Suppressor macrophage treated with lipopolysaccharide for 1 hour (primary cell): Measurements from ENCODE around the gene ATP6AP1.
"Not testable (repeated sequence)": the region's sequence is repeated elsewhere in the genome, so short reads cannot be mapped to it uniquely, and the experiment has no call there.

Source experiments
- DNase-seq, 3 donors: peaks; one replicate each; pipeline ENCODE4 v3.0.0-alpha.2; 2020 to 2022

Gene ATP6AP1, protein sequence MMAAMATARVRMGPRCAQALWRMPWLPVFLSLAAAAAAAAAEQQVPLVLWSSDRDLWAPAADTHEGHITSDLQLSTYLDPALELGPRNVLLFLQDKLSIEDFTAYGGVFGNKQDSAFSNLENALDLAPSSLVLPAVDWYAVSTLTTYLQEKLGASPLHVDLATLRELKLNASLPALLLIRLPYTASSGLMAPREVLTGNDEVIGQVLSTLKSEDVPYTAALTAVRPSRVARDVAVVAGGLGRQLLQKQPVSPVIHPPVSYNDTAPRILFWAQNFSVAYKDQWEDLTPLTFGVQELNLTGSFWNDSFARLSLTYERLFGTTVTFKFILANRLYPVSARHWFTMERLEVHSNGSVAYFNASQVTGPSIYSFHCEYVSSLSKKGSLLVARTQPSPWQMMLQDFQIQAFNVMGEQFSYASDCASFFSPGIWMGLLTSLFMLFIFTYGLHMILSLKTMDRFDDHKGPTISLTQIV

DNA sequence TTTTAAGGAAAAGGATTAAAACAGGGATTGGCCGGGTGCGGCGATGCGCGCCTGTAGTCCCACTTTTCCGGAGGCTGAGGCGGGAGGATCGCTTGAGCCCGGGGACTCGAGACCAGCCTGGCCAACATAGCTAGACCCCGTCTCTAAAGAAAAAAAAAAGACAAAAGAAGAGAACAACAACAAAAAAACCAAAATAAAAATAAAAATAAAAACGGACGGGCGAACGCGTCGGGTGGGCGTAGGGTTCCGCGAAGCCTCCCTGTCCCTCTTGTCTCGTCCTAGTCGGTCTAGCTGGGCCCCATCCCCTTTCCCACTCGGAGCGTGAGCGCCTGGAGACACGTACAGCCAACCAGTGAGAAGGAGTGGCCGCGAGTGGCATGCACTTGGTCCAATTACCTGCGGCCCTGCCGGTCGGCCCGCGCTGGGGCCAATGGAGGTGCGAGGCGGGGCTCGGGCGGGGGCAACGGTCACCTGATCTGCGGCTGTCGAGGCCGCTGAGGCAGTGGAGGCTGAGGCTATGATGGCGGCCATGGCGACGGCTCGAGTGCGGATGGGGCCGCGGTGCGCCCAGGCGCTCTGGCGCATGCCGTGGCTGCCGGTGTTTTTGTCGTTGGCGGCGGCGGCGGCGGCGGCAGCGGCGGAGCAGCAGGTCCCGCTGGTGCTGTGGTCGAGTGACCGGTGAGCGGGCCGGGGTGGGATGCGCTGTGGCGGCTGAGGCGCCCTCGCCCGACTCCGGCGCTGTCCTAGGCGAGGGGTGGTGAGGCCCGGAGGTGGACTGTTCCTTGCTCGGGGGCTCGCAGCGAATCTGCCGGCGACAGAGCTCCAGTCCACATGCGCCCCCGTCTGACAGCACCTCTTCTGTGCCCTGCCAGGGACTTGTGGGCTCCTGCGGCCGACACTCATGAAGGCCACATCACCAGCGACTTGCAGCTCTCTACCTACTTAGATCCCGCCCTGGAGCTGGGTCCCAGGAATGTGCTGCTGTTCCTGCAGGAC is at the start of gene ATP6AP1:
Gene ATP6AP1, plus strand, starts transcription at position 502 of the 996 bp plus-strand sequence. Its CDS starts 16 bp downstream, at position 518.
- peak; percentile 92 to 94 (median 93) for DNase-seq

DNA sequence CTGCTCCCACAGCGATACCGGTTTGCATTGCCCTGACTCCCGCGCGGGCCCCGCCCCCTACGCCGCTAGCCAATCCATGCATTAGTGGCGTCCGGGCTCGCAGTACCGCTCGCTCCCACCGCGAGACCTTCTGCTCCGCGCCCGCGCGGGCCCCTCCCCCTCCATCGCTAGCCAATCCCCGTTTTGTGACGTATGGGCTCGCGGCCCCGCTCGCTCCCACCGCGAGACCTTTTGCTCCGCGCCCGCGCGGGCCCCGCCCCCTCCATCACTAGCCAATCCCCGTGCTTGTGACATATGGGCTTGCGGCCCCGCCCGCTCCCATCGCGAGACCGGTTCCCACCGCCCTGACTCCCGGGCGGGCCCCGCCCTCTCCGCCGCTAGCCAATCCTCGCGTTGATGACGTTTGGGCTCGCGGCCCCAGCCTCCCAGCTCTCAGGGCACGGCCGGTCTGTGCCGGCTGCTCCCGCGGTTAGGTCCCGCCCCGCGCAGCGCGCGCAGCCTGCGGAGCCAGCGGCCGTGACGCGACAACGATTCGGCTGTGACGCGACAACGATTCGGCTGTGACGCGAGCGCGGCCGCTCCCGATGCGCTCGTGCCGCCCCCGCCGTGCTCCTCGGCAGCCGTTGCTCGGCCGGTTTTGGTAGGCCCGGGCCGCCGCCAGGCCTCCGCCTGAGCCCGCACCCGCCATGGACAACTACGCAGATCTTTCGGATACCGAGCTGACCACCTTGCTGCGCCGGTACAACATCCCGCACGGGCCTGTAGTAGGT is 49.5 kb upstream of the ATP6AP1 start, which contains the start of gene EMD:
Gene EMD, plus strand, starts transcription at position 497 of the 770 bp plus-strand sequence. Its CDS starts 190 bp downstream, at position 687.
- peak; percentile 97 for DNase-seq

DNA sequence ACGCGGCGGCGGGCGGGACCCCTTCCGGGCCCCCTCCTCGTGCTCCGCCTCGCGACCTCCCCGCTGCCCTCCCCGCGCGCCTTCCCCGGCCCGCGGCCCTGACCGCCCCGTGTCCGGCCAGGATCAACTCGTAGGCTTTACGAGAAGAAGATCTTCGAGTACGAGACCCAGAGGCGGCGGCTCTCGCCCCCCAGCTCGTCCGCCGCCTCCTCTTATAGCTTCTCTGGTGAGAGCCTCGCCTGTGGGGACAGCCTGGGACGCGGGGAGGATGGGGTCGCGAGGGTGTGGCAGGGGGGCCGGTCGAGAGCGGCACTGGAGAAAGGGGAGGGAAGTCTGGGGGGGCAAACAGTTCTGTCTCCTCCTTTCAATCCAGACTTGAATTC is 48.9 kb upstream of the ATP6AP1 start:
- DNase-seq, result peak in 1 of 3 donors; percentile 26

DNA sequence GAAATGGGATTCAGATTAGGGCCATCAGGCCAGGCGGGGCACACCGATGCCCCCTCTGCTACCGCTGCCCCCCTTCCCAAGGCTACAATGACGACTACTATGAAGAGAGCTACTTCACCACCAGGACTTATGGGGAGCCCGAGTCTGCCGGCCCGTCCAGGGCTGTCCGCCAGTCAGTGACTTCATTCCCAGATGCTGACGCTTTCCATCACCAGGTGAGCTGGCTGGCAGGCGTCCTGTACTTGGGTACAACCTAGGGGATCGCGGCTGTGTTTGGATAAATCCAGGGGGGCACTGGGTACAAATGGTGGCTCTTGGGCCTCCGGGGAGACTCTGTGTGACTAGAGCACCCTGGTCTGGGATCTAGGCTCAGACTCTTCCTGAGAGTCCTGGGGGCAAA is 48.3 kb upstream of the ATP6AP1 start:
- DNase-seq, result no peak

DNA sequence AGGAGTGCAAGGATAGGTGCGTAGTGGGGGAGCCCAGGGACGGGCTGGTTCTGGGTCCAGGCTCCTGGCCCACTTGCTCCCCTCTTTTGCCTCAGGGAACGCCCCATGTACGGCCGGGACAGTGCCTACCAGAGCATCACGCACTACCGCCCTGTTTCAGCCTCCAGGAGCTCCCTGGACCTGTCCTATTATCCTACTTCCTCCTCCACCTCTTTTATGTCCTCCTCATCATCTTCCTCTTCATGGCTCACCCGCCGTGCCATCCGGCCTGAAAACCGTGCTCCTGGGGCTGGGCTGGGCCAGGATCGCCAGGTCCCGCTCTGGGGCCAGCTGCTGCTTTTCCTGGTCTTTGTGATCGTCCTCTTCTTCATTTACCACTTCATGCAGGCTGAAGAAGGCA is 47.7 kb upstream of the ATP6AP1 start:
- no peak for DNase-seq

DNA sequence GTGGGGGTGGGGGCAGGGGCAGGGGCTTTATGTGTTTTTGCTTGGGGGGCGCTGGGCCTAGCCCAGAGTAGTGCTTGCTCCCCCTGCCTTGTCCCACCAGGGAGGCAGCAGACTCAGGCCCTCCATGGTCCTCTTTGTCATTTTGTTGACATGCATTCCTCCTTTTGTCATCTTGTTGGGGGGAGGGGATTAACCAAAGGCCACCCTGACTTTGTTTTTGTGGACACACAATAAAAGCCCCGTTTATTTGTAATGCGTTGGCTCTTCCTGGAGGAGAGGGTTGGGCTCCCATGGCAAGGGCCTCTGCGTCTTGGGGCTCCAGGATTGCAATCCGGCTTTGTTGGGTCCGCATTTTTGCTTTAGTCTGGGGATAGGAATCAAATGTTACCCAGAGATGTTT is 47.2 kb upstream of the ATP6AP1 start:
- DNase-seq, result no peak

DNA sequence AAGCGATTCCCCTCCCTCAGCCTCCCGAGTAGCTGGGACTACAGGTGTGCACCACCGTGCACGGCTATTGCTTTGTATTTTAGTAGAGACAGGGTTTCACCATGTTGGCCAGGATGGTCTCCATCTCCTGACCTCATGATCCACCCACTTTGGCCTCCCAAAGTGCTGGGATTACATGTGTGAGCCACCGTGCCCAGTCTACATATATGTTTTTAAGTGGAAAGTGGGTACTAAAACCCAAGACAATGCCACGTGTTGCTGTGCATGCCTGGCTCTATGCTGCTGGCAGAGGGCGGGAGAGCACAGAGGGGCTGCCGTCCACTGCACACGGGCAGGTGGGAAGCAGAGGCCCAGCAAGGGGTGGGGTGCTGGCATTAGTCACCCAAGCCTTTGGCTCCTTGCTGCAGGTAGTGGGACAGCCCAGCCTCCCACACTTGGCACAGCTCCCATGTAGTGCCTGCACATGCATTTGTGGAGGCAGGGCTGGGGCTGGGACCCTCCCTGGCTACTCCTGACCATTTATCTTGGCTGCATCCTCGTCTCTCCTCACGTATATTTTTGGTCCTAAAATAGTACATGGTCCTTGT is 45.9 kb upstream of the ATP6AP1 start:
- no peak for DNase-seq

DNA sequence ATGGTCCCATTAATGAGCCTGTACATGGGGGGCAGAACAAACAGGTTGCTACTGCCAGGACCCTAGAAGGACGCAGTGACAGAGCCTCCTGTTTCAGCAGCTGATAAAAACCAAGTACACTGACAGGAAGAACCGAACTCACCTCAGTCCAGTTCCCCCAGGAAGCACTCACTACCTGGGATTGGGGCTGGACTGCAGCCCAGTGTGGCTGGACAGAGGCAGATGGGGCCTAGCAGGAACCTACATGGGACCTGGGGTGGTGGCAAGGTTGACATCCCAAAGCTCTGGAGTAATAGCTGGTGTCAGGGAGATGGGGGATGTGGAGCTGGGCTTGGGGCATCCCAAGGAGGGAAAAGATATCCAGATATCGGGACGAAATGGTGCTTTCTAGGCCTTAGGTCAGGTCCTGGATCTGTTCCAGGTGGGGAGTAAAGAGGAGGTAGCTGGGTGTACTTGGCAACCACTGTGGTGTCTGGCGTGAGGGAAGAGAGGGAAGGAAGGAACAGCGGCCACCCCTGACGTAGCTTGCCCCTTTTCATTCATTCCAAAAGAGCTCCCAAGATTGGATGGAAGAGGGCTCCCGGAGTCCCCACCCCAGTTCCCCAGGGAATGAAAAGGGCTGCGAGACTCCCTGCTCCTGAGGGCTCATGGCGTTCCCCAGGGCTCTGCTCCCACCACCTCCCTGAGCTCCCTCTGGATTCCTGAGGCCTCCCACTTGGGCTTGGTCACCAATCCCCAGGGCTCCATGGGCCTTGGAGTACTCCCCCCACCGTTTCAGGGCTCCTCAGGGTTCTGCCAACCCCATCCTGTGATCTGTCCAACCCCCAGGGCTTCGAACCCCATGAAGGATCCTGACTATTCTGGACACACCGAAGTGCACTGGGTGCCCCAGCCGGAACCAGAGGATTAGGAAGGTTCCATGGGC is 44.9 kb upstream of the ATP6AP1 start:
- no peak for DNase-seq

DNA sequence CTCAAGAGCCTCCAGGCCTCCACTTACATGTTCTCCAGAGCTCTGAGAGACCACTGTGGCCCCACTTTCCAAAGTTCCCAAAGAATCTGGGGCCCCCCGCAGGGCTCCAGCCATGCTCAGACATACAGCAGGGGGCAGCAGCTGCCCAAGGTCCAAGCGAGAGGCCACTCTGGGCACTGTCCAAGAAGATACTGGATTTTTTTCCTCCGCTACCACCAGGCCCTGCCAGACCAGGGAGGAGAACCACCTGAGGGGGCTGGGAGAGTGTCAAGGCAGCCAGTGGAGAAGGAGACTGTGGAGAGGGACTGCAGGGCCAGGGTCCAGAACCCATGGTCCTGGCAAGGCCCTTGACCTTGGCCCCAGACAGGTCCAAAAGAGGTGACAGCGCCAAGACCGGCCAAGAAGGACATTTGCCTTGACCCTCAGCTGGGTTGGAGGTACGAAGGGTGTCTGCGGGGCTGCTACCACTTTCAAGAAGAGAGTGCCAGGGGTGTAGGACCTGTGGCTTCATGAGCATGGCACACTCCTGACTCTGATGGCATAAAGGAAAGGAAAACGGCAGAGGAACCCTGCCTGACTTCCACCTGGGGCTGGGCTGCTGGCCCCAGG is 44.1 kb upstream of the ATP6AP1 start:
- peak in 1 of 3 donors; percentile 23 for DNase-seq

DNA sequence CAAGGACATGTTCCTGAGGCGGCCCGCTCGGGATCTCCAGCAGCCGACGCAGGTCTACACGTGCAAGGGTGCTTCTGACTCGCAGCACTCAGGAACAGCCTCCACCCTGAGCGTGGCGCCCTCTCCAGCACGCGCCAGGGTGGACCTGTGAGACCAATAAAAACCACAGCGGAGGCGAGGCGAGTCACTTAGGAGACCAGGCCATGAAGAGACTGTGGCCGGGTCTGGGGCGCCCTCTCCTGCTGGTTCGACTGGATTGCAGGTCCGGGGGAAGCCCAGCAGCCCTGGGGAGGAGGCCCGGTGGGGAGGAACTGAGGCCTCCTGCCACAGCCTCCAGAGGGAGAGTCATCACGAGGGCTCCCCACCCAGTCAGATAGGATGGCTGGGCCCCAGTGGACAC is 40.4 kb upstream of the ATP6AP1 start:
- DNase-seq, result not testable (repeated sequence)

DNA sequence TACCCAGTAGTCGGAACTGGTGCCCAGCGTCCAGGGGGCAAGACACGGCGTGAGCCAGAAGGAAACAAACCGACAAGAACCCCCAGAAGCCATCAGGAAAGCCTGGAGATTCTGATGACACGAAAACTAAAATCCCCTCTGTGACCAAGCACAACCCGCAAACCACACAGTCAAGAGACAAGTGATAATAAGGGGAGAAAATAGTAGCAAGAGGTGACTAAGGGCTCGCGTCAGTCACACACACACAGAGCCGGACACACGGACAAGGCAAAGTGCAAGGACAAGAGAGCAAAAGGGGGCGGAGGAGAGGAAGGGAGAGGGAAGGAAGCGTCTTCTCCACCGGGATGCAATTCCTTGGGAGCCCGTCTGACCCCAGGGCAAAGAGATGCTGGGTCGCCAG is 39.8 kb upstream of the ATP6AP1 start:
- DNase-seq, result not testable (repeated sequence)

DNA sequence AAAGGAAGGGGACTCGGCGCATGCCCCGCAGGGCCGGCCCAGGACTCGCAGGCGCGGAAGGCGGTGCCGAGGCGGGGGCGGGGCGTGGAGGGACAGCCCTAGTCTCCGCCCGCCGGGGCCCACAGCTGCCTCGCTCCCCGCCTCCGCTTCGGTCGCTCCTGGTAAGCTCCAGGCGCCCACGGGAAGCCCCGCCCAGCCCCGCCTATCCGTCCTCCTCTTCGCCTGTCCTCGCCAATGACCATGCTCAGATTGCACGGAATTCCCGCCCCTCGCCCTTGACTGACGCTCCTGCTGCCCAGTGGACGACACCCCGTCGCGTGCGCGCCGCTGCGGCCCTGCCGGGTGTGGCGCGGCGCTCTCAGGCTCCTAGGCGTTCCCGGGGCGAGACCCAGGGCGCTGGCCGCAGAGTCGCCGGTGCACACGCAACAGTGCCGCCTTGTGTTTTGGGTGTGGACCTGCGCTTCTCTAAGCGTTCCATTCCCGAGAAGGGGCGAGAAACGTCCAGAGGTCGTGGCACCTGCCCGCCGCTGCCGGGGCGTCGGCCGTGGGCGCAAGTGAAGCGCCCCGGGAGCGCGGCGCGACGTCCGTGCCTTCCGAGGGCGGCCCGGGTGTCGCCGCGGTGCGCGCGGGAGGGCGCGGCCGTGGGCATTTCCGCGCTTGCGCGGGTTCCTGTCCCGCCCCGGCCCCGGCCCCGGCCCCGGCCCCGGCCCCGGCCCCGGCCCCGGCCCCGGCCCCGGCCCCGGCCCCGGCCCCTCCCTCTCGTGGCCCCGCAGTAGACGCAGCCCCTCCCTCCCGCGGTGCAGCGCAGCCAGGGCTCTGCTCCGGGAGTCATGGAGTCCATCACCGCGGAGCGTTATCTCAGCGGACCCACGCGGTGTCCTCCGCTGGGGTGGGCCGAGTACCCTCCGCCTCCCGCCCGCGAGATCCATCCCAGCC is 38.4 kb upstream of the ATP6AP1 start:
- DNase-seq, result not testable (repeated sequence)

DNA sequence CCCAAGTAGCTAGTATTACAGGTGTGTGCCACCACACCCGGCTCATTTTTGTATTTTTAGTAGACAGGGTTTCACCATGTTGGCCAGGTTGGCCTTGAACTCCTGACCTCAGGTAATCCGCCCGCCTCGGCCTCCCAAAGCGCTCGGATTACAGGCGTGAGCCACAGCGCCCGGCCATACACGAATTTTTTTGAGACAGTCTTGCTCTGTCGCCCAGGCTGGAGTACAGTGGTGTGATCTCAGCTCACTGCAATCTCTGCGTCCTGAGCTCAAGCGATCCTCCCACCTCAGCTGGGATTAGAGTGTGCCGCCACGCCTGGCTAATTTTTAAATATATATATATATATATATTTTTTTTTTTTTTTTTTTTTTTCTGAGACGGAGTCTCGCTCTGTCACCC is 32.1 kb upstream of the ATP6AP1 start:
- not testable (repeated sequence) for DNase-seq

DNA sequence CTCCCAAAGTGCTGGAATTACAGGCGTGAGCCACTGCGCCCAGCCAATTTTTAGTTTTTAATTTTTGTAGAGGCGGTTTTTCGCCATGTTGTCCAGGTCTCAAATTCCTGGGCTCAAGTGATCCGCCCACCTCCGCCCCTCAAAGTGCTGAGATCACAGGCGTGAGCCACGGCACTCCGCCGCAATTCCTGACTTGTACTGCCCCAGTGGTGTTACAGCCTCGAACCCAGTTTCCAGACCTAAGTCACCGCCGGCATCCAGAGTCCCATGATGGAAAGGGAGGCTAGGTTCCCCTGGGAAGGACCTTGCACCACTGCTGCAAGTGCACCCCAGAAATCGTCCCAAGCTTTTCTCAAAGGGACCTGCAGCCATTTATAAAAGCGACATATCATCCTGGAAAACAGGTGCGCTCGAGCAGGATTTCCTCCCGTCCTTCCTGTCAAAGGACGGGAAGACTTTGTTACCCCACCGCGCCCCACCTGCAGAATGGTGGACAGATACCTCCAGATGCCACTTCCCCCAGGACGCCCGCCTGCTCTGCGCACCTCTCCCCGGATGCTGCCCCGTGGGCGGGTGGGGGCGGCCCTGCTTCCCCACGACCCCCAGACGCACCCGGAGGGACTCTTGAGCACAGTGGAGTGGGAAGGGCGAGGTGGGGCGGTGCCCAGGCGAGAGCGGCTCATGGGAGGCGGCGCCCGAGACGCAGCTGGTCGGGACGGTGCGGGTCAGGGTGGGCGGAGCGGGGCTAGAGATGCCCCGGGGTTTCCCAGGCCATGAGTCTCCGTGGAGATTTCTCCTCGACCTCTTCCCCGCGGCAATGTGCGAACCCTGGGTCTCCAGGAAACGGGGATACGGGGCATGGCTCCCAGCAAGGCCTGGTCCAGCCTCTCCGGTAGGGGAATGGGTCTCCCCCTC is 31.2 kb upstream of the ATP6AP1 start:
- DNase-seq, result peak; percentile 82 to 90 (median 84)

DNA sequence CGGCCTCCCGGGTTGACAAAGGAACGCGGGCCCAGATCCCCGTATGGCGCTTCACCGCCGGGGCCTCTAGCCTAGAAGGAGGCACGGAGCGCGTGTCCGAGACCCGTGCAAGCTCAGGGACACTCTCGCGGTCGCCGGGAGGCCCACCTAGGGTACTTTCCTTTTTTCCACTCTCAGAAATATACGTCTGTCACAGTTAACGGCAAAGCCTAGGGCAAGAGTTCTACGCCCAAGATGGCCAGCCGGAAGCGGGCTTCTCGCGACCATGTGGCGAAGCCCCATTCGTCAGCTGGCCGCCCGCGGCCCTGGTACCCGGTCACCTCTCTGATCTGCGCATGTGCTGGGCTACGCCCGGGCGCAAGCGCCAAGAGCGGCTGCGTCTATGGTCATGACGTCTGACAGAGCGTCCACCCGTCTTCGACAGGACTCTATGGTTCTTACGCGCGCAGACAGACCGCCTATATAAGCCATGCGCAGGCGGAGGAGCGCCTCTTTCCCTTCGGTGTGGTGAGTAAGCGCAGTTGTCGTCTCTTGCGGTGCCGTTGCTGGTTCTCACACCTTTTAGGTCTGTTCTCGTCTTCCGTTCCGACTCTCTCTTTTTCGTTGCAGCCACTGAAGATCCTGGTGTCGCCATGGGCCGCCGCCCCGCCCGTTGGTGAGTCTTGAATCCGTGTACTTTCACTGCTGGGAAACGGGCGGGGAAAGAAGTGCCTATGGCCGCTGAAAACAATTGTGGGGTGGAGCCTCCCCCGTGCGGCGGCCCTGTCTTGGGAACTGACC is 30.4 kb upstream of the ATP6AP1 start, which contains the start of gene RPL10:
Gene RPL10, plus strand, starts transcription at position 490 of the 780 bp plus-strand sequence. Its CDS starts 143 bp downstream, at position 633.
- DNase-seq, result peak; percentile 94 to 95 (median 95)

DNA sequence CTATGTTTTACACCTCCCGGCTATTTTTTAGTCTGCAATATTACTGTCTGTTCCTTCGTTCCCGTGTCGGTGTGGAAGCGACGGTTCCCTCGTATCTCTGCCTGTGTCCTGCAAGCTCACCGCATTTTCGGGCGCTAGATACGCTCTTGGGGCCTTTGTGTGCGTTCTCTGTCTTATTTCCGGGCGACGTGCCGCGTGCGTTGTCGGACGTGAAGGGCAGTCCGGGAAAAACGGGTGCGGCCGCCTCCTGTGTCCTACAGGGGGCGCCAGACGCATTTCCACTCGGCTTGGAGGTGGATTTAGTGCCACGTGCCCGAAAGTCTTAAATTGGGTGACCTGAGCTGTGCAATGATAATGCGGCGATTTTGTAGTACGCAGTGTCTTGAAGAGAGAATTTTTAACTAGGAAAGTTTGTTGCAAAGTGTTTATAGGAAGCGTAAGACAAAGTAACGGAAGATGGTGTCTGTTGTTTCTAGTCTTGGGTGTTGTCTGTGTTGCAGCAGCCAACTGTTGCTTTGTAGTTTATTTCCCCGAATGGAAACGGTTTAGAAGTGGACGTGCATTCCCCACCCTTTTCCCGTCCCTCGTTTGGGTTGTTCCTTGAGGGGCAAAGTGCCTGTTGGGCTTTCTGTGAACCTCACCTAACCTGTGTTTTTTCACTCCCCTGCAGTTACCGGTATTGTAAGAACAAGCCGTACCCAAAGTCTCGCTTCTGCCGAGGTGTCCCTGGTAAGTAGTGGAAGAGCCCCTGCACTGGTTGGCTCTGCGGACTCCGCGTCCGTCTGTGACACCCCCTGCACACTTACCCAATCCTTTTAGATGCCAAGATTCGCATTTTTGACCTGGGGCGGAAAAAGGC is 29.6 kb upstream of the ATP6AP1 start:
- peak; percentile 82 to 86 (median 84) for DNase-seq
